Measurements from ENCODE around the gene HNMT.

DNA sequence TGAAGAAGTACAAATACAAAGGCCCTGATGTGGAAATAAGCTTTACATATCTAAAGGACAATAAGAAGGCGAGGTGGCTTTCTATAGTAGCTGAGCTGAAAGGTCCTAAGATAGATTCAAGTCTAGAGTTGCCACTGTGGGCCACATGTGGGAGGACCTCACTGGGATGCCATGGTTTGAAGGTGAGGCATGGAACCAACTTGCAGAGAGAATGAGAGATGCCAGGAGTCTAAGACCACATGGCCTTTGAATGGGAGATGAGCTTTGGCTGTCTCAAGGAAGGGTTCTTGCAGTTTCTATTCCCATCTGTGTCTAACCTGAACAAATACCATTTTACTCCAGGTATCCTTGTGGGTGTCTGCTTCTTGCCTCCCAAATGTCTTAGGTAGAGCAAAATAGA is 53.6 kb downstream of the HNMT start:
- TF ChIP-seq, protein P1, sequence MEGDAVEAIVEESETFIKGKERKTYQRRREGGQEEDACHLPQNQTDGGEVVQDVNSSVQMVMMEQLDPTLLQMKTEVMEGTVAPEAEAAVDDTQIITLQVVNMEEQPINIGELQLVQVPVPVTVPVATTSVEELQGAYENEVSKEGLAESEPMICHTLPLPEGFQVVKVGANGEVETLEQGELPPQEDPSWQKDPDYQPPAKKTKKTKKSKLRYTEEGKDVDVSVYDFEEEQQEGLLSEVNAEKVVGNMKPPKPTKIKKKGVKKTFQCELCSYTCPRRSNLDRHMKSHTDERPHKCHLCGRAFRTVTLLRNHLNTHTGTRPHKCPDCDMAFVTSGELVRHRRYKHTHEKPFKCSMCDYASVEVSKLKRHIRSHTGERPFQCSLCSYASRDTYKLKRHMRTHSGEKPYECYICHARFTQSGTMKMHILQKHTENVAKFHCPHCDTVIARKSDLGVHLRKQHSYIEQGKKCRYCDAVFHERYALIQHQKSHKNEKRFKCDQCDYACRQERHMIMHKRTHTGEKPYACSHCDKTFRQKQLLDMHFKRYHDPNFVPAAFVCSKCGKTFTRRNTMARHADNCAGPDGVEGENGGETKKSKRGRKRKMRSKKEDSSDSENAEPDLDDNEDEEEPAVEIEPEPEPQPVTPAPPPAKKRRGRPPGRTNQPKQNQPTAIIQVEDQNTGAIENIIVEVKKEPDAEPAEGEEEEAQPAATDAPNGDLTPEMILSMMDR (IDR thresholded peaks at IDR 0.05) = no peak
- TF ChIP-seq POLR2A (IDR thresholded peaks at IDR 0.05) = no peak

Measured in tibial nerve (tissue), 3 donors.